GM12878 (cell line): ENCODE data around the gene FTHL17. TPM values are rescaled to one million over a fixed set of nuclear protein-coding genes. Genes with fewer than 3 reads are reported as not detected.
A peak's percentile ranks its signal among the peaks of the same experiment; 100 is the strongest.

Experiments
- ATF7 ChIP-seq: fragments of 450-650 bp; IDR thresholded peaks from 2 replicates; pipeline ENCODE4 v1.6.1; 2016; ENCODE audit warnings: low read depth, mild to moderate bottlenecking
- BACH1 ChIP-seq: fragments of 450-650 bp; IDR thresholded peaks from 2 replicates; pipeline ENCODE4 v1.6.1; 2017; ENCODE audit warnings: mild to moderate bottlenecking, borderline replicate concordance
- BMI1 ChIP-seq: fragments of 450-650 bp; IDR thresholded peaks from 2 replicates; pipeline ENCODE4 v1.6.1; 2016; ENCODE audit warnings: mild to moderate bottlenecking, moderate library complexity, borderline replicate concordance
- CBFB ChIP-seq: IDR thresholded peaks from 2 replicates; pipeline ENCODE4 v1.6.1; 2016; ENCODE audit warnings: antibody characterized with exemption, low read depth
- CEBPZ ChIP-seq: fragments of 150-350 bp; IDR thresholded peaks from 2 replicates; pipeline ENCODE4 v1.6.1; 2016; ENCODE audit warnings: low read depth, low read length
- CREM ChIP-seq: IDR thresholded peaks from 2 replicates; pipeline ENCODE4 v1.6.1; 2014; ENCODE audit warnings: antibody characterized with exemption, low read depth
- E2F8 ChIP-seq: fragments of 450-650 bp; IDR thresholded peaks from 2 replicates; pipeline ENCODE4 v1.6.1; 2018; ENCODE audit warnings: mild to moderate bottlenecking, low read depth, moderate library complexity; ENCODE audit not compliant: partially characterized antibody
- EED ChIP-seq: sonication (generic); IDR thresholded peaks from 2 replicates; pipeline ENCODE4 v1.6.1; 2016; ENCODE audit warnings: antibody characterized with exemption, low read depth
- FOS ChIP-seq: IDR thresholded peaks from 3 replicates; pipeline ENCODE4 v1.6.1; 2011; ENCODE audit warnings: borderline replicate concordance; ENCODE audit not compliant: insufficient read length; ENCODE audit errors: extremely low read depth
- IKZF1 ChIP-seq: fragments of 450-650 bp; conservative IDR thresholded peaks from 2 replicates; pipeline ENCODE4 v1.6.1; 2017; ENCODE audit warnings: antibody characterized with exemption, mild to moderate bottlenecking
- IRF4 ChIP-seq: IDR thresholded peaks from 2 replicates; pipeline ENCODE4 v1.6.1; 2011; ENCODE audit warnings: low read depth, low read length
- JUNB ChIP-seq: IDR thresholded peaks from 2 replicates; pipeline ENCODE4 v1.6.1; 2016; ENCODE audit warnings: antibody characterized with exemption, mild to moderate bottlenecking
- MEF2A ChIP-seq: IDR thresholded peaks from 2 replicates; pipeline ENCODE4 v1.6.1; 2011; ENCODE audit warnings: low read depth, mild to moderate bottlenecking, low read length, moderate library complexity; ENCODE audit not compliant: insufficient read depth
- MEF2B ChIP-seq: fragments of 450-650 bp; IDR thresholded peaks from 2 replicates; pipeline ENCODE4 v1.6.1; 2018; ENCODE audit warnings: mild to moderate bottlenecking, moderate library complexity; ENCODE audit not compliant: partially characterized antibody, poor library complexity, severe bottlenecking
- PAX5 ChIP-seq: IDR thresholded peaks from 2 replicates; pipeline ENCODE4 v1.6.1; 2011; ENCODE audit warnings: low read depth, low read length, borderline replicate concordance
- POU2F2 ChIP-seq: IDR thresholded peaks from 3 replicates; pipeline ENCODE4 v1.6.1; 2011; ENCODE audit warnings: low read depth, mild to moderate bottlenecking, low read length, borderline replicate concordance
- RAD51 ChIP-seq: fragments of 450-650 bp; IDR thresholded peaks from 2 replicates; pipeline ENCODE4 v1.6.1; 2016; ENCODE audit warnings: moderate library complexity, mild to moderate bottlenecking, inconsistent platforms
- SP1 ChIP-seq: IDR thresholded peaks from one replicate; pipeline ENCODE4 v1.6.1; 2011; ENCODE audit warnings: low read depth, low read length
- SPI1 ChIP-seq: IDR thresholded peaks from 2 replicates; pipeline ENCODE4 v1.6.1; 2011; ENCODE audit warnings: low read depth, mild to moderate bottlenecking, low read length, moderate library complexity, borderline replicate concordance; ENCODE audit not compliant: insufficient read depth
- SREBF2 ChIP-seq: IDR thresholded peaks from 2 replicates; pipeline ENCODE4 v1.6.1; 2012; ENCODE audit warnings: mild to moderate bottlenecking, low read length
- TBL1XR1 ChIP-seq: IDR thresholded peaks from 2 replicates; pipeline ENCODE4 v1.6.1; 2012; ENCODE audit warnings: low read depth, low read length, improper control_type of control experiment
- polyA plus RNA-seq, 11 experiments: library from polyadenylated mRNA; depleted of rRNA in 4 of 11; unstranded in 6 of 11; stranded (reverse) in 5 of 11; fragments of >200 nt; fragmentation: Nextera tagmentation in 4 of 11; fragmentation: Illumina TruSeq in 1 of 11; extraction: Ambion mirVana in 4 of 11; extraction: Trizol in 1 of 11; gene quantifications; 1 replicate in 1 of 11; 2 replicates in 10 of 11; pipeline versions ENCODE4 v1.2.1 to v1.2.3, GENCODE V29; 2011 to 2016; ENCODE audit warnings: inconsistent platforms in 2 of 11, missing spikeins in 2 of 11, low read depth in 1 of 11
- total RNA-seq, 4 experiments: library from RNA; depleted of rRNA in 3 of 4; stranded (reverse); fragments of >200 nt in 3 of 4; fragmentation: Illumina TruSeq in 1 of 4; extraction: Trizol in 1 of 4; gene quantifications; 2 replicates each; pipeline versions ENCODE4 v1.2.1 to v1.2.3, GENCODE V29; 2013 to 2021
- TF ChIP-seq, protein P1 (sequence below): fragments of 450-650 bp; IDR thresholded peaks from 2 replicates; pipeline ENCODE4 v1.6.1; 2017; ENCODE audit warnings: mild to moderate bottlenecking, moderate library complexity

Gene FTHL17
- total and polyA plus RNA-seq, 10 of the 15 experiments (the other 5 are each of a cell fraction or from before 2014, with no cell fraction given) = not detected

GRCh38 chrX:31099536-31100090 lies 27.8 kb upstream of the FTHL17 start (continued):
- TF ChIP-seq, protein P1, sequence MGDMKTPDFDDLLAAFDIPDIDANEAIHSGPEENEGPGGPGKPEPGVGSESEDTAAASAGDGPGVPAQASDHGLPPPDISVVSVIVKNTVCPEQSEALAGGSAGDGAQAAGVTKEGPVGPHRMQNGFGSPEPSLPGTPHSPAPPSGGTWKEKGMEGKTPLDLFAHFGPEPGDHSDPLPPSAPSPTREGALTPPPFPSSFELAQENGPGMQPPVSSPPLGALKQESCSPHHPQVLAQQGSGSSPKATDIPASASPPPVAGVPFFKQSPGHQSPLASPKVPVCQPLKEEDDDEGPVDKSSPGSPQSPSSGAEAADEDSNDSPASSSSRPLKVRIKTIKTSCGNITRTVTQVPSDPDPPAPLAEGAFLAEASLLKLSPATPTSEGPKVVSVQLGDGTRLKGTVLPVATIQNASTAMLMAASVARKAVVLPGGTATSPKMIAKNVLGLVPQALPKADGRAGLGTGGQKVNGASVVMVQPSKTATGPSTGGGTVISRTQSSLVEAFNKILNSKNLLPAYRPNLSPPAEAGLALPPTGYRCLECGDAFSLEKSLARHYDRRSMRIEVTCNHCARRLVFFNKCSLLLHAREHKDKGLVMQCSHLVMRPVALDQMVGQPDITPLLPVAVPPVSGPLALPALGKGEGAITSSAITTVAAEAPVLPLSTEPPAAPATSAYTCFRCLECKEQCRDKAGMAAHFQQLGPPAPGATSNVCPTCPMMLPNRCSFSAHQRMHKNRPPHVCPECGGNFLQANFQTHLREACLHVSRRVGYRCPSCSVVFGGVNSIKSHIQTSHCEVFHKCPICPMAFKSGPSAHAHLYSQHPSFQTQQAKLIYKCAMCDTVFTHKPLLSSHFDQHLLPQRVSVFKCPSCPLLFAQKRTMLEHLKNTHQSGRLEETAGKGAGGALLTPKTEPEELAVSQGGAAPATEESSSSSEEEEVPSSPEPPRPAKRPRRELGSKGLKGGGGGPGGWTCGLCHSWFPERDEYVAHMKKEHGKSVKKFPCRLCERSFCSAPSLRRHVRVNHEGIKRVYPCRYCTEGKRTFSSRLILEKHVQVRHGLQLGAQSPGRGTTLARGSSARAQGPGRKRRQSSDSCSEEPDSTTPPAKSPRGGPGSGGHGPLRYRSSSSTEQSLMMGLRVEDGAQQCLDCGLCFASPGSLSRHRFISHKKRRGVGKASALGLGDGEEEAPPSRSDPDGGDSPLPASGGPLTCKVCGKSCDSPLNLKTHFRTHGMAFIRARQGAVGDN = peak; percentile 78
- TF ChIP-seq EED = peak; percentile 76; the same call in 1 of the 2 replicates
- peak; percentile 65; the same call in 1 of the 2 replicates for TF ChIP-seq BMI1
- peak; percentile 74 for TF ChIP-seq ATF7
- peak; percentile 47 for TF ChIP-seq SP1
- TF ChIP-seq MEF2A = no peak
- peak; percentile 45; the same call in 1 of the 3 replicates for TF ChIP-seq POU2F2
- no peak for TF ChIP-seq TBL1XR1
- TF ChIP-seq PAX5 = 0 out of 2 replicates have a peak, but pooled peaks have one; percentile 38
- no peak for TF ChIP-seq SREBF2
- TF ChIP-seq MEF2B = peak; percentile 81
- TF ChIP-seq IRF4 = no peak
- no peak for TF ChIP-seq FOS
- TF ChIP-seq JUNB = peak; percentile 63
- TF ChIP-seq CBFB = peak; percentile 40; the same call in 1 of the 2 replicates
- no peak for TF ChIP-seq CEBPZ
- TF ChIP-seq BACH1 = no peak
- TF ChIP-seq SPI1 = peak; percentile 54; the same call in 1 of the 2 replicates
- TF ChIP-seq CREM = peak; percentile 40; the same call in 1 of the 2 replicates
- peak; percentile 44; the same call in 1 of the 2 replicates for TF ChIP-seq RAD51
- TF ChIP-seq E2F8 = no peak
- TF ChIP-seq IKZF1 = peak; percentile 90
